ENCODE measurements around the gene CCDC6.

CCDC6 gene

DNA sequence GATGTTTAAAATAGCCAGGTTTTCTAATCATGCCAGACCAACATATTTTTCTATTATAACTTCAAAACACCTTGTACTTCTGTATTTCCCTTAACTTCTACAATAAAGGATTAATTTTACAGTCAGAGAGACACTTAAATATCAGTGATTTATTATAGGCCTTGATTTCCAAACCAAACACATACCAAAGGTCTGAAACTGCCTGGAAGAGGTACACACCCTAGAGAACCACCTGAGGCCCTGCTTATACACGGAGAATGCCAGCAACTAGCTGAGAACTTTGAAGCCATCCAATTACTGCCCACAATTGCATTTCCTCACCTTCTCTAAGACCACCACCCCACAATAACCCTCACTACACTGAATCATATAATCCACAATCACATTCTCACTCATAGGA is 4.9 kb downstream of the CCDC6 start:
- Histone ChIP-seq H3K4me3 (no peak overlapping the region), H3K27ac (no peak overlapping the region)
- TF ChIP-seq, protein P1, sequence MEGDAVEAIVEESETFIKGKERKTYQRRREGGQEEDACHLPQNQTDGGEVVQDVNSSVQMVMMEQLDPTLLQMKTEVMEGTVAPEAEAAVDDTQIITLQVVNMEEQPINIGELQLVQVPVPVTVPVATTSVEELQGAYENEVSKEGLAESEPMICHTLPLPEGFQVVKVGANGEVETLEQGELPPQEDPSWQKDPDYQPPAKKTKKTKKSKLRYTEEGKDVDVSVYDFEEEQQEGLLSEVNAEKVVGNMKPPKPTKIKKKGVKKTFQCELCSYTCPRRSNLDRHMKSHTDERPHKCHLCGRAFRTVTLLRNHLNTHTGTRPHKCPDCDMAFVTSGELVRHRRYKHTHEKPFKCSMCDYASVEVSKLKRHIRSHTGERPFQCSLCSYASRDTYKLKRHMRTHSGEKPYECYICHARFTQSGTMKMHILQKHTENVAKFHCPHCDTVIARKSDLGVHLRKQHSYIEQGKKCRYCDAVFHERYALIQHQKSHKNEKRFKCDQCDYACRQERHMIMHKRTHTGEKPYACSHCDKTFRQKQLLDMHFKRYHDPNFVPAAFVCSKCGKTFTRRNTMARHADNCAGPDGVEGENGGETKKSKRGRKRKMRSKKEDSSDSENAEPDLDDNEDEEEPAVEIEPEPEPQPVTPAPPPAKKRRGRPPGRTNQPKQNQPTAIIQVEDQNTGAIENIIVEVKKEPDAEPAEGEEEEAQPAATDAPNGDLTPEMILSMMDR (IDR thresholded peaks at IDR 0.05): no peak
- no peak for DNase-seq (ENCODE audit: low spot score)

GRCh38 chr10:59900048-59900727 is 6.2 kb downstream of the CCDC6 start:
- TF ChIP-seq, protein P1 (IDR thresholded peaks at IDR 0.05): no peak
- DNase-seq (ENCODE audit: low spot score): no peak
- Histone ChIP-seq H3K4me3 (no peak overlapping the region), H3K27ac (no peak overlapping the region)

DNA sequence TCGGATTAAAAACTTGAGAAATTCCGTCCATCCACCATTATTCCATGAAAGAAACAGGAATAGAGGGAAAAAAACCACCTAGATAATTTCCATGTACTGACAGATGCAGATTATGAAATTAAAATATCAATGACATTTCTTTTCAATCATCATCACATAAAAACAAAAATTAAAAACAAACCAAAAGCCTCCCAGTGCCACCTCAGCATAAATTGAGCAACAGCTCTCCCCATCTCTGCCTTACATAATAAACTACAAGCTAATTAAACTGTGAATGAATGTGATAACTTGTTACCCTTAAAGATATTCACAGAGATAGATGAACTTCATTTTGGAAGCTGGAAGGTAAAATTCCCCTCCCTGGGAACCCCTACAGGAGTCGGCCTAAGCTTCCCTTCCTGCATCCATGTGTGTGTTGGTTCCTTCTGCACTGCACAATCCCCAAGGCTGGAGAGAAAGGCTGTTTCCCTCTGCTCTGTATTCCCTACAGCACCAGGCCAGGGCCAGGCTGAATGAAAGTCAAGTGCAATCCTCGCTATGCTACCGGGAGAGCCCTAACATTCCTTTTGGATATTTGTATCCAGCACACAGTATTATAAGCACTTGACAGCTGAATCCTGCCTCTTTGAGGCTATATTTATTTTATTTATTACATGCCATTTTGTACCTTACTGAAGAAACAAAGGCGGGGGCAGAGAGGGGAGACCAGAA is 8.1 kb downstream of the CCDC6 start:
- peak overlapping the region in 1 of 2 donors; percentile 26 for H3K27ac ChIP-seq
- H3K4me3 ChIP-seq: no peak overlapping the region
- DNase-seq (ENCODE audit: low spot score): no peak

DNA sequence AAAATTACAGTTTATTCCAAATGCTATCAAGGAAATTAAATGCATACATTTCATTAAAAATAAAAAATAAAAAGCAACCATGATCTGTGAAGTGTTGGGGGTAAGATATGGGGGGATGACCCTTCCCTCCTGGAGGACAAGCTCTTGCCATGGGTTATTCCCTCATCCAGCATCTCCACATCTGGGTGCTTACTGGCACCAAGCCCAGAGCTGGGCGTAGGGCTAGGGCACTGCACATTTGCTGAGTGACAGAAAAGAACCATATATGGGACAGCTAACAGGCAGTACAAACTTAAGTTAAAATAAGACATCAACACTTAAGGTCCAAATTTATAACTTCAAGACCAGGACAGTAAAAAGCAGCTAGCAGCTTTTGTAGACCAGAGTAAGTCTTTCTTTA is 10.2 kb downstream of the CCDC6 start:
- TF ChIP-seq, protein P1 (IDR thresholded peaks at IDR 0.05): no peak
- no peak for DNase-seq (ENCODE audit: low spot score)
- Histone ChIP-seq H3K4me3 (no peak overlapping the region), H3K27ac (peak overlapping the region in 1 of 2 donors; percentile 63)

More for the DNA sequence above, 8.1 kb downstream of the CCDC6 start:
- TF ChIP-seq, protein P1 (IDR thresholded peaks at IDR 0.05): no peak

DNA sequence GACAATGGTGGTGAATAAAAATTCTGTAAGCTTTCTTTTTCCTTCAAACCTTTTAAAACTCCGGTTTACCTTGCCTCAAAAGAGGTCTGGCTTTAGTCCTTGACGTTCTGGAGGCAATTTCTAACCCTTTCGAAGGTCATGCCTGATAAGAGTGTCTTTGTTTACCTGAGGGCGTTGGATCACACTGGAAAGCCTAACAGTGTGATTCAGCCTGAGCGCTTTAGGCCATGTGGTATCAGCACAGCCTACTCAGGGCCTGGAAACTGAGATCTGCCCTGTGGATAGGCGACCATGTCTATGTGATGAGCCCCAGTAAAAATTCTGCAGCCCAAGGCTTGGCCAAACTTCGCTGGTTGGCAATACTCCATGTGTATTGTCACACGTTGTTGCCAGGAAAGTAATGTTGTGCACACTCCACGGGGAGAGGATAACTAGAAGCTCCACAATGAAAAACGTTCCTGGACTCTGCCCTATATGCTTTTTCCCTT is 10.7 kb downstream of the CCDC6 start:
- Histone ChIP-seq H3K4me3 (no peak overlapping the region), H3K27ac (peak overlapping the region; percentile 63 to 76)
- no peak for DNase-seq (ENCODE audit: low spot score)
- TF ChIP-seq, protein P1 (IDR thresholded peaks at IDR 0.05): no peak

- no peak for DNase-seq (ENCODE audit: low spot score)
- peak overlapping the region; percentile 63 to 76 for H3K27ac ChIP-seq
- peak overlapping the region; percentile 17 for H3K4me3 ChIP-seq
- TF ChIP-seq, protein P1 (IDR thresholded peaks at IDR 0.05): no peak
Measured at GRCh38 chr10:59894114-59894513, 12.2 kb downstream of the CCDC6 start.

All from coronary artery (tissue), 2 donors.